H1 (cell line): ENCODE results near the gene SIRT7. TPM values are rescaled to one million over a fixed set of nuclear protein-coding genes. Genes with fewer than 3 reads are reported as not detected.

Source experiments
- CTCF ChIA-PET: fragments of 300-600 bp; sonication (Branson Sonifier 250); formaldehyde crosslinking; loops from one replicate; lab custom pipeline; 2021; ENCODE audit not compliant: partially characterized antibody; lab: Charles Lee
- POLR2A ChIA-PET: fragments of 300-600 bp; sonication (Branson Sonifier 250); formaldehyde crosslinking; loops from one replicate; lab custom pipeline; 2021; ENCODE audit warnings: inconsistent platforms; ENCODE audit not compliant: partially characterized antibody; lab: Charles Lee
- DNase-seq, 2 experiments: peaks; one replicate each; pipeline versions ENCODE4 v3.0.0 to v3.0.0-alpha.2; 2010 to 2022; ENCODE audit warnings: low spot score in 2 of 2, low read depth in 1 of 2, mixed read lengths in 1 of 2
- FAIRE-seq: peaks from 2 replicates; lab custom pipeline; 2011; peaks lifted over from hg19 to GRCh38; lab: Jason Lieb, UNC
- H2AFZ ChIP-seq: 2 replicates; pipeline ENCODE4 v1.8.1; 2012; ENCODE audit warnings: low read length, inconsistent platforms
- H2AK5ac ChIP-seq: 2 replicates; pipeline ENCODE4 v1.6.1; 2013; ENCODE audit warnings: low read depth, low read length
- H2BK120ac ChIP-seq: replicated peaks from 2 replicates; pipeline ENCODE3; 2013; ENCODE audit warnings: low read depth, low read length, inconsistent platforms
- H2BK12ac ChIP-seq: 2 replicates; pipeline ENCODE4 v1.6.1; 2013; ENCODE audit warnings: low read depth, low read length
- H2BK15ac ChIP-seq: 2 replicates; pipeline ENCODE4 v1.6.1; 2013; ENCODE audit warnings: low read length
- H2BK20ac ChIP-seq: 2 replicates; pipeline ENCODE4 v1.6.1; 2013; ENCODE audit warnings: low read length
- H2BK5ac ChIP-seq: 2 replicates; pipeline ENCODE4 v1.6.1; 2013; ENCODE audit warnings: low read depth, low read length
- H3K14ac ChIP-seq: 2 replicates; pipeline ENCODE4 v1.6.1; 2013; ENCODE audit warnings: inconsistent platforms; ENCODE audit not compliant: insufficient read length
- H3K18ac ChIP-seq: 2 replicates; pipeline ENCODE4 v1.6.1; 2013; ENCODE audit warnings: low read length; ENCODE audit errors: extremely low read depth
- H3K23ac ChIP-seq: 2 replicates; pipeline ENCODE4 v1.6.1; 2013; ENCODE audit warnings: inconsistent platforms; ENCODE audit not compliant: insufficient read length
- H3K23me2 ChIP-seq: 2 replicates; pipeline ENCODE4 v1.6.1; 2013; ENCODE audit warnings: low read depth, low read length
- H3K27ac ChIP-seq: 2 replicates; pipeline ENCODE4 v1.6.1; 2011; ENCODE audit warnings: low read depth, low read length, inconsistent platforms
- H3K27me3 ChIP-seq, 4 experiments: replicated peaks in 1 of 4; 1 replicate in 1 of 4; 2 replicates in 3 of 4; pipeline versions ENCODE4 v1.6.1 to v1.8.1; 2011 to 2013; ENCODE audit warnings: low read length in 3 of 4, mild to moderate bottlenecking in 3 of 4, inconsistent platforms in 2 of 4, mixed read lengths in 2 of 4, moderate library complexity in 1 of 4; ENCODE audit not compliant: control insufficient read depth in 3 of 4, insufficient read depth in 3 of 4; ENCODE audit errors: extremely low read depth in 1 of 4
- H3K36me3 ChIP-seq, 4 experiments: 2 replicates each; pipeline versions ENCODE4 v1.6.1 to v1.8.1; 2011 to 2013; ENCODE audit warnings: mild to moderate bottlenecking in 4 of 4, low read length in 3 of 4, moderate library complexity in 2 of 4, control low read depth in 1 of 4, inconsistent platforms in 1 of 4; ENCODE audit not compliant: insufficient read depth in 4 of 4, control insufficient read depth in 2 of 4
- H3K4ac ChIP-seq: replicated peaks from 2 replicates; pipeline ENCODE3; 2013; ENCODE audit warnings: low read length, low read depth, mixed read lengths, inconsistent platforms; ENCODE audit not compliant: insufficient read length
- H3K4me1 ChIP-seq, 4 experiments: replicated peaks in 1 of 4; 1 replicate in 1 of 4; 2 replicates in 3 of 4; pipeline versions ENCODE4 v1.6.1 to v1.8.1; 2011 to 2013; ENCODE audit warnings: low read length in 3 of 4, inconsistent platforms in 2 of 4, mixed read lengths in 1 of 4; ENCODE audit not compliant: insufficient read depth in 4 of 4, control insufficient read depth in 3 of 4
- H3K4me2 ChIP-seq, 2 experiments: 2 replicates each; pipeline versions ENCODE4 v1.6.1 to v1.8.1; 2011 to 2013; ENCODE audit warnings: low read depth in 2 of 2, low read length in 2 of 2, control low read depth in 1 of 2, inconsistent platforms in 1 of 2, mild to moderate bottlenecking in 1 of 2; ENCODE audit not compliant: insufficient read depth in 1 of 2
- H3K4me3 ChIP-seq, 4 experiments: fragments of 200-600, 300-600 bp in 1 of 4; sonication (generic), shearing (Covaris generic), sonication (Bioruptor Twin) in 1 of 4; 2 replicates each; pipeline versions ENCODE4 v1.5.1 to v1.8.1; 2011 to 2016; ENCODE audit warnings: low read length in 4 of 4, low read depth in 3 of 4, control low read depth in 2 of 4, inconsistent platforms in 2 of 4, mild to moderate bottlenecking in 2 of 4, mixed read lengths in 1 of 4, moderate library complexity in 1 of 4; ENCODE audit not compliant: insufficient read depth in 2 of 4; ENCODE audit errors: extremely low read depth in 1 of 4
- H3K56ac ChIP-seq: replicated peaks from 2 replicates; pipeline ENCODE3; 2013; ENCODE audit warnings: low read depth, mild to moderate bottlenecking, mixed read lengths, low read length, inconsistent platforms; ENCODE audit not compliant: insufficient read length
- H3K79me1 ChIP-seq: 2 replicates; pipeline ENCODE4 v1.6.1; 2013; ENCODE audit warnings: low read depth, low read length, control low read depth
- H3K79me2 ChIP-seq, 2 experiments: 2 replicates each; pipeline versions ENCODE4 v1.6.1 to v1.8.1; 2012 to 2013; ENCODE audit warnings: low read length in 2 of 2, mild to moderate bottlenecking in 2 of 2, inconsistent platforms in 1 of 2; ENCODE audit not compliant: insufficient read depth in 2 of 2, control insufficient read depth in 1 of 2
- H3K9ac ChIP-seq, 4 experiments: replicated peaks in 1 of 4; 1 replicate in 1 of 4; 2 replicates in 3 of 4; pipeline versions ENCODE4 v1.6.1 to v1.8.1; 2011 to 2013; ENCODE audit warnings: low read depth in 3 of 4, low read length in 3 of 4, control low read depth in 2 of 4, mild to moderate bottlenecking in 2 of 4, moderate library complexity in 2 of 4, inconsistent platforms in 1 of 4; ENCODE audit errors: extremely low read depth in 1 of 4
- H3K9me3 ChIP-seq, 2 experiments: 2 replicates each; pipeline versions ENCODE4 v1.6.1 to v1.8.1; 2012 to 2013; ENCODE audit warnings: mild to moderate bottlenecking in 2 of 2, moderate library complexity in 2 of 2, control low read depth in 1 of 2, inconsistent platforms in 1 of 2, low read depth in 1 of 2, low read length in 1 of 2, mixed read lengths in 1 of 2; ENCODE audit not compliant: insufficient read depth in 2 of 2
- H4K20me1 ChIP-seq, 2 experiments: replicated peaks in 1 of 2; 2 replicates each; pipeline versions ENCODE3 to v1.8.1; 2011 to 2013; ENCODE audit warnings: inconsistent platforms in 2 of 2, low read length in 2 of 2, mild to moderate bottlenecking in 1 of 2; ENCODE audit not compliant: insufficient read depth in 2 of 2, control insufficient read depth in 1 of 2
- H4K5ac ChIP-seq: 2 replicates; pipeline ENCODE4 v1.6.1; 2013; ENCODE audit warnings: low read length, low read depth, mixed read lengths, inconsistent platforms; ENCODE audit not compliant: insufficient read length
- H4K8ac ChIP-seq: 2 replicates; pipeline ENCODE4 v1.8.0; 2013; ENCODE audit warnings: mild to moderate bottlenecking, moderate library complexity, low read length, inconsistent platforms; ENCODE audit not compliant: insufficient read depth; ENCODE audit errors: extremely low read depth
- H4K91ac ChIP-seq: replicated peaks from 2 replicates; pipeline ENCODE3; 2013; ENCODE audit warnings: low read length, mixed read lengths, inconsistent platforms; ENCODE audit not compliant: insufficient read length
- BCL11A ChIP-seq, 2 experiments: IDR thresholded peaks; one replicate each; pipeline ENCODE4 v1.6.1; 2011; ENCODE audit warnings: low read depth in 2 of 2, low read length in 2 of 2, mild to moderate bottlenecking in 2 of 2
- CBX5 ChIP-seq: fragments of 300-800, 300-1000 bp; sonication (generic); IDR thresholded peaks from 2 replicates; pipeline ENCODE4 v1.7.1; 2016; ENCODE audit warnings: antibody characterized with exemption, low read length, low read depth
- CHD2 ChIP-seq: IDR thresholded peaks from 2 replicates; pipeline ENCODE4 v1.6.1; 2012; ENCODE audit warnings: low read length, improper control_type of control experiment
- GTF2F1 ChIP-seq: IDR thresholded peaks from 2 replicates; pipeline ENCODE4 v1.6.1; 2012; ENCODE audit warnings: low read depth, low read length, improper control_type of control experiment, borderline replicate concordance
- JUN ChIP-seq: IDR thresholded peaks from 2 replicates; pipeline ENCODE4 v1.6.1; 2011; ENCODE audit warnings: low read depth, mild to moderate bottlenecking, improper control_type of control experiment, low read length
- KDM5A ChIP-seq: fragments of 200-600 bp; IDR thresholded peaks from 2 replicates; pipeline ENCODE4 v1.7.1; 2012; ENCODE audit warnings: mild to moderate bottlenecking, low read length, inconsistent platforms, mixed read lengths
- RXRA ChIP-seq: IDR thresholded peaks from 2 replicates; pipeline ENCODE4 v1.6.1; 2011; ENCODE audit warnings: low read depth, mild to moderate bottlenecking, low read length, moderate library complexity; ENCODE audit not compliant: insufficient read depth
- SAP30 ChIP-seq: fragments of 300-600 bp; sonication (generic); IDR thresholded peaks from 2 replicates; pipeline ENCODE4 v1.7.1; 2012; ENCODE audit warnings: low read length, moderate library complexity, mild to moderate bottlenecking, inconsistent platforms; ENCODE audit not compliant: insufficient read depth, insufficient replicate concordance
- SP4 ChIP-seq: IDR thresholded peaks from 2 replicates; pipeline ENCODE4 v1.6.1; 2012; ENCODE audit warnings: low read length, inconsistent platforms
- TAF1 ChIP-seq: IDR thresholded peaks from 2 replicates; pipeline ENCODE4 v1.6.1; 2011; ENCODE audit warnings: mild to moderate bottlenecking, low read depth, low read length
- USF2 ChIP-seq: IDR thresholded peaks from 2 replicates; pipeline ENCODE4 v1.6.1; 2011; ENCODE audit warnings: low read length, improper control_type of control experiment
- WGBS, 2 experiments: shearing (Covaris generic) in 1 of 2; methylation state at CpG; one replicate each; pipeline versions ENCODE4 v1.1.6 to v1.1.7; 2013 to 2015; ENCODE audit warnings: low lambda C conversion rate in 2 of 2, mixed read lengths in 2 of 2, inconsistent platforms in 1 of 2, low coverage in 1 of 2, missing lambda C conversion rate in 1 of 2; ENCODE audit not compliant: insufficient replicate concordance in 2 of 2, insufficient coverage in 1 of 2, insufficient read length in 1 of 2; ENCODE audit errors: extremely low coverage in 1 of 2, missing lambda C conversion rate in 1 of 2; 5-methylcytosine and 5-hydroxymethylcytosine counted together
- polyA plus RNA-seq, 7 experiments: library from polyadenylated mRNA; depleted of rRNA in 3 of 7; stranded (reverse) in 5 of 7; unstranded in 2 of 7; fragments of >200 nt in 5 of 7; fragments of 200-250 nt in 2 of 7; gene quantifications; 1 replicate in 5 of 7; 2 replicates in 1 of 7; 4 replicates in 1 of 7; pipeline versions ENCODE4 v1.2.1 to v1.2.3, GENCODE V29; 2011 to 2013; ENCODE audit warnings: missing spikeins in 2 of 7, mixed read lengths in 2 of 7
- total RNA-seq: library from RNA; stranded (reverse); fragmentation: NEBNext Ultra II Directional; extraction: Animal tissue kit (Norgen Biotek cat#: 25700); gene quantifications from 2 replicates; pipeline ENCODE4 v1.2.1, GENCODE V29; 2021

Gene SIRT7
- total and polyA plus RNA-seq, 2 of the 8 experiments (the other 6 are each of a cell fraction or from before 2014, with no cell fraction given) = 5.8 to 16.6 TPM

DNA sequence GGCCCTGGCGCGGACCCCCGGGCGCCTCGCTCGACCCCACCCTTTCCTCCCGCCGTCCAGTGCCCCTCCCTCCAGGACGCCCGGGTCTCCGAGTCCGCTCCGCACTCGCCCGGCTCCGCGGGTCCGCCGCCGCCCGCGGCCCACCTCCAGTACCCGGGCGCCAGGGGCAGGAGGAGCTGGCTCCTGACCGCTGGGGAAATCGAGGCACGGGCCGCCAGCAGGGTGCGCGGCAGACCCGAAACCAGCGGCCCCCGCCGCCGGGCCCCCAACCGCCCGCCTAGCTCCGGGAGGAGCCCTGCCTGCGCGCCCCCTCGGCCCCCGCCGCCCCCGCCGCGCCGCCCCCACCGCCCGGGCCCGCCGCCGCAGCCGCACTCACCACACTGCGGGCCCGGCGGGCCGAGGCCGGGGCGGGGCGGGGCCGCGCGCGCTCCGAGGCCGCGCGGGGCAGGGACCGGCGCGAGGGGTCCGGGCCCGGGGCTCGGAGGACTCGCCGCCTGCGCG is 9.2 kb upstream of the SIRT7 start:
- H3K23me2 ChIP-seq = peaks cover 15% of the 10 kb centered on the region; the same call in 1 of the 2 replicates
- H3K18ac ChIP-seq = no peak overlapping the region
- no peak overlapping the region for H3K14ac ChIP-seq
- H2BK12ac ChIP-seq = no peak overlapping the region
- CTCF ChIA-PET = interaction anchor here (0.8 to 3.0 kb wide), 7 partner anchors 12 to 101 kb away, joined by 3 to 12 read pairs (median 5); partner anchors contain the start of genes CENPX and LRRC45
- peaks cover 9 to 26% of the 10 kb centered on the region in 2 experiments for H4K20me1 ChIP-seq
- peak overlapping the region in 3 of 4 experiments; percentile 38 to 52 (median 45); a peak in 3 of 7 replicates for H3K9ac ChIP-seq
- peak overlapping the region; percentile 67 to 89 (median 70) for H3K4me3 ChIP-seq
- 0% methylated on average over 14 of the region's 78 CpGs; no CpG with 5 or more reads in 1 of the 2 experiments for WGBS, 2 experiments
- DNase-seq (no peak), FAIRE-seq (no peak)
- no peak overlapping the region for H3K4ac ChIP-seq
- H3K79me2 ChIP-seq = peaks cover 6 to 42% of the 10 kb centered on the region in 2 experiments; a peak in 3 of 4 replicates
- H2BK5ac ChIP-seq = peak overlapping the region; percentile 75; the same call in 1 of the 2 replicates
- H3K27ac ChIP-seq = peak overlapping the region; percentile 72; the same call in 1 of the 2 replicates
- no peak overlapping the region for H2AK5ac ChIP-seq
- H3K4me1 ChIP-seq = peaks cover 0 to 41% (median 32%) of the 10 kb centered on the region in 4 experiments; a peak in 6 of 7 replicates
- no peak overlapping the region for H2BK120ac ChIP-seq
- H2BK20ac ChIP-seq = no peak overlapping the region
- peaks cover 0 to 6% (median 3%) of the 10 kb centered on the region in 4 experiments; a peak in 3 of 8 replicates for H3K36me3 ChIP-seq
- no peak overlapping the region for H2AFZ ChIP-seq
- H4K5ac ChIP-seq = no peak overlapping the region
- H4K91ac ChIP-seq = no peak overlapping the region
- H3K27me3 ChIP-seq = peaks cover 0 to 12% (median 9%) of the 10 kb centered on the region in 4 experiments; a peak in 4 of 7 replicates
- no peak overlapping the region for H3K23ac ChIP-seq
- peak overlapping the region; percentile 30; the same call in 1 of the 2 replicates for H4K8ac ChIP-seq
- POLR2A ChIA-PET = interaction anchor here (0.8 to 14.6 kb wide), 20 partner anchors 8 to 225 kb away, joined by 3 to 150 read pairs (median 5); partner anchors contain the start of genes NPB, PCYT2, PYCR1 and SIRT7
- no peak overlapping the region for H3K56ac ChIP-seq
- H2BK15ac ChIP-seq = no peak overlapping the region
- peak overlapping the region; percentile 78 to 88 for H3K4me2 ChIP-seq
- no peaks in the 10 kb centered on the region for H3K9me3 ChIP-seq
- H3K79me1 ChIP-seq = peaks cover 27% of the 10 kb centered on the region
- TF ChIP-seq CBX5 (no peak), GTF2F1 (no peak), SP4 (no peak), SAP30 (no peak), USF2 (no peak), BCL11A (IDR thresholded peaks at IDR 0.05; ENCODE audit: low read depth in 2 of 2, low read length in 2 of 2) (no peak), JUN (no peak), KDM5A (no peak), TAF1 (0 out of 2 replicates have a peak, but pooled peaks have one; percentile 2), RXRA (no peak), CHD2 (no peak)
